HepG2 (cell line): ENCODE results near the gene SIRT7. TPM values are rescaled to one million over a fixed set of nuclear protein-coding genes. Genes with fewer than 3 reads are reported as not detected.

Experiments used
- ATAC-seq: fragments of 200-7000 bp; cut with Tn5 transposase; 3 replicates; pipeline ENCODE4 v1.9.1; 2020; ENCODE audit warnings: mild to moderate bottlenecking, moderate library complexity
- BruUV-seq: library from RNA; stranded (reverse); fragments of 400-500 nt; replicated peaks from 2 replicates; lab custom pipeline; 2021; lab: Mats Ljungman, UMichigan
- CTCF ChIA-PET: fragments of 300-600 bp; formaldehyde crosslinking; extraction: SDS; loops from one replicate; lab custom pipeline; 2021; ENCODE audit warnings: low total read pairs, inconsistent platforms, low intra/inter-chr PET ratio; lab: Yijun Ruan, JAX
- POLR2A ChIA-PET: fragments of 350-600 bp; sonication (Branson Sonifier 250); formaldehyde crosslinking; loops from one replicate; lab custom pipeline; 2020; ENCODE audit warnings: antibody characterized with exemption, inconsistent platforms; lab: Yijun Ruan, JAX
- DNase-seq: peaks from one replicate; pipeline ENCODE4 v3.0.0-alpha.2; 2015; ENCODE audit warnings: low spot score
- FAIRE-seq: peaks from 3 replicates; lab custom pipeline; 2011; peaks lifted over from hg19 to GRCh38; lab: Jason Lieb, UNC
- H2AFZ ChIP-seq: one replicate; pipeline ENCODE4 v1.6.1; 2011; ENCODE audit warnings: low read length, inconsistent platforms
- H3K27ac ChIP-seq: fragments of 300-600 bp; 3 replicates; pipeline ENCODE4 v1.8.0; 2011; ENCODE audit warnings: mixed run types, mild to moderate bottlenecking, mixed read lengths, low read length, inconsistent platforms; ENCODE audit not compliant: insufficient read depth; ENCODE audit errors: extremely low read length
- H3K27me3 ChIP-seq, 2 experiments: fragments of 200-600 bp in 1 of 2; 2 replicates in 1 of 2; 3 replicates in 1 of 2; pipeline versions ENCODE4 v1.6.0 to v1.8.0; 2011; ENCODE audit warnings: low read length in 2 of 2, mild to moderate bottlenecking in 2 of 2, moderate library complexity in 2 of 2, inconsistent platforms in 1 of 2; ENCODE audit not compliant: insufficient read depth in 2 of 2, control insufficient read depth in 1 of 2
- H3K36me3 ChIP-seq, 2 experiments: fragments of 200-600 bp in 1 of 2; replicated peaks in 1 of 2; 2 replicates in 1 of 2; 3 replicates in 1 of 2; pipeline versions ENCODE4 v1.5.1 to v1.8.0; 2011; ENCODE audit warnings: low read length in 2 of 2, inconsistent platforms in 1 of 2; ENCODE audit not compliant: insufficient read depth in 2 of 2, control insufficient read depth in 1 of 2
- H3K4me1 ChIP-seq: 2 replicates; pipeline ENCODE4 v1.5.1; 2012; ENCODE audit warnings: low read length, inconsistent platforms; ENCODE audit not compliant: insufficient read depth
- H3K4me2 ChIP-seq: 2 replicates; pipeline ENCODE4 v1.6.0; 2011; ENCODE audit warnings: low read depth, low read length, inconsistent platforms
- H3K4me3 ChIP-seq, 3 experiments: fragments of 200-600 bp in 1 of 3; sonication (generic), shearing (Covaris generic) in 1 of 3; replicated peaks in 1 of 3; 2 replicates each; pipeline ENCODE4 v1.5.1; 2011 to 2016; ENCODE audit warnings: low read length in 3 of 3, inconsistent platforms in 2 of 3, low read depth in 2 of 3, mild to moderate bottlenecking in 2 of 3, control low read depth in 1 of 3, mixed read lengths in 1 of 3; ENCODE audit not compliant: insufficient read depth in 1 of 3
- H3K79me2 ChIP-seq: one replicate; pipeline ENCODE4 v1.6.1; 2011; ENCODE audit warnings: low read length, inconsistent platforms; ENCODE audit not compliant: insufficient read depth
- H3K9ac ChIP-seq: 2 replicates; pipeline ENCODE4 v1.6.0; 2011; ENCODE audit warnings: mild to moderate bottlenecking, low read depth, low read length, inconsistent platforms; ENCODE audit not compliant: insufficient read depth
- H3K9me3 ChIP-seq: 2 replicates; pipeline ENCODE4 v1.5.1; 2012; ENCODE audit warnings: mild to moderate bottlenecking, low read length
- H4K20me1 ChIP-seq: 2 replicates; pipeline ENCODE4 v1.6.0; 2011; ENCODE audit warnings: inconsistent platforms, mild to moderate bottlenecking, low read length, moderate library complexity; ENCODE audit not compliant: insufficient read depth
- ADNP ChIP-seq: sonication (generic); formaldehyde crosslinking; IDR thresholded peaks from 2 replicates; pipeline ENCODE4 v1.4.0; 2020; ENCODE audit warnings: missing genetic modification reagents
- AGO2 ChIP-seq: fragments of 200-400 bp; formaldehyde crosslinking; optimal IDR thresholded peaks from 2 replicates; pipeline ENCODE3; 2017; ENCODE audit warnings: mild to moderate bottlenecking, low read depth, low read length, moderate library complexity
- CAMTA2 ChIP-seq: sonication (generic); formaldehyde crosslinking; IDR thresholded peaks from 2 replicates; pipeline ENCODE4 v1.4.0; 2020; ENCODE audit warnings: mild to moderate bottlenecking, missing genetic modification reagents, borderline replicate concordance
- ESRRA ChIP-seq: sonication (generic); formaldehyde crosslinking; IDR thresholded peaks from 2 replicates; pipeline ENCODE4 v1.5.1; 2020; ENCODE audit warnings: mild to moderate bottlenecking, low read depth, missing genetic modification reagents
- HNRNPL ChIP-seq: fragments of 200-400 bp; formaldehyde crosslinking; IDR thresholded peaks from 2 replicates; pipeline ENCODE4 v1.6.1; 2017; ENCODE audit warnings: mild to moderate bottlenecking, low read depth, low read length
- KDM5A ChIP-seq: fragments of 200-600 bp; sonication (generic); IDR thresholded peaks from 2 replicates; pipeline ENCODE4 v1.7.0; 2018; ENCODE audit warnings: antibody characterized with exemption, mild to moderate bottlenecking, low read length, borderline replicate concordance
- MTF2 ChIP-seq: sonication (generic); formaldehyde crosslinking; IDR thresholded peaks from 2 replicates; pipeline ENCODE4 v1.5.0; 2020; ENCODE audit warnings: missing genetic modification reagents, borderline replicate concordance
- RBFOX2 ChIP-seq: fragments of 200-400 bp; formaldehyde crosslinking; IDR thresholded peaks from 2 replicates; pipeline ENCODE4 v1.6.1; 2017; ENCODE audit warnings: low read depth, mild to moderate bottlenecking, low read length
- ZFAT ChIP-seq: sonication (generic); formaldehyde crosslinking; conservative IDR thresholded peaks from 2 replicates; pipeline ENCODE4 v1.8.1; 2023; ENCODE audit warnings: missing genetic modification reagents, inconsistent platforms
- ZNF17 ChIP-seq: sonication (generic); formaldehyde crosslinking; IDR thresholded peaks from 2 replicates; pipeline ENCODE4 v1.5.0; 2020; ENCODE audit warnings: mild to moderate bottlenecking, missing genetic modification reagents
- ZNF547 ChIP-seq: sonication (generic); formaldehyde crosslinking; IDR thresholded peaks from 2 replicates; pipeline ENCODE4 v1.5.1; 2020; ENCODE audit warnings: mild to moderate bottlenecking, missing genetic modification reagents
- ZNF580 ChIP-seq: IDR thresholded peaks from 2 replicates; pipeline ENCODE4 v1.6.1; 2016; ENCODE audit warnings: low read depth, borderline replicate concordance
- ZNF644 ChIP-seq: IDR thresholded peaks from 2 replicates; pipeline ENCODE4 v1.6.1; 2016; ENCODE audit warnings: low read depth
- ZNF737 ChIP-seq: sonication (generic); formaldehyde crosslinking; IDR thresholded peaks from 2 replicates; pipeline ENCODE4 v1.5.0; 2020; ENCODE audit warnings: missing genetic modification reagents, mild to moderate bottlenecking, borderline replicate concordance
- WGBS: methylation state at CpG from one replicate; pipeline ENCODE4 v1.1.6; 2017; ENCODE audit warnings: low lambda C conversion rate; 5-methylcytosine and 5-hydroxymethylcytosine counted together
- in situ Hi-C: cut with HindIII; loops from 2 replicates; pipeline ENCODE4 v1.10.0; 2017; ENCODE audit warnings: low pct_unique_long_range_greater_than_20kb; ENCODE audit not compliant: extremely low pct_ligation_motif_present
- intact Hi-C: fragments of 100-400 bp; cut with micrococcal nuclease; formaldehyde crosslinking; loops from one replicate; pipeline ENCODE4 v1.10.0; 2022; ENCODE audit not compliant: unreplicated experiment
- polyA plus RNA-seq, 8 experiments: library from polyadenylated mRNA; depleted of rRNA in 3 of 8; stranded (reverse) in 7 of 8; unstranded in 1 of 8; fragments of >200 nt; fragmentation: Illumina TruSeq in 4 of 8; extraction: Trizol in 4 of 8; gene quantifications; 2 replicates each; pipeline versions ENCODE4 v1.2.1 to v1.2.3, GENCODE V29; 2011 to 2016; ENCODE audit warnings: low read depth in 4 of 8, missing spikeins in 1 of 8, mixed read lengths in 1 of 8; ENCODE audit not compliant: insufficient read depth in 1 of 8
- total RNA-seq, 5 experiments: library from RNA; depleted of rRNA; stranded (reverse); fragments of >200 nt; fragmentation: Illumina TruSeq; extraction: Trizol; gene quantifications; 2 replicates each; pipeline ENCODE4 v1.2.3, GENCODE V29; 2016; ENCODE audit warnings: low read depth in 1 of 5
- TF ChIP-seq, protein P1 (sequence below): sonication (generic); formaldehyde crosslinking; IDR thresholded peaks from 2 replicates; pipeline ENCODE4 v1.4.0; 2020; ENCODE audit warnings: missing genetic modification reagents, low read depth, mild to moderate bottlenecking, borderline replicate concordance
- TF ChIP-seq, protein P2 (sequence below): sonication (generic); formaldehyde crosslinking; IDR thresholded peaks from 2 replicates; pipeline ENCODE4 v1.8.0; 2022; ENCODE audit warnings: mild to moderate bottlenecking, missing genetic modification reagents; ENCODE audit not compliant: insufficient replicate concordance
- TF ChIP-seq, protein P3 (sequence below): sonication (generic); formaldehyde crosslinking; IDR thresholded peaks from 2 replicates; pipeline ENCODE4 v1.5.1; 2020; ENCODE audit warnings: mild to moderate bottlenecking, missing genetic modification reagents, borderline replicate concordance

SIRT7 gene
- total and polyA plus RNA-seq, 2 of the 13 experiments (the other 11 are each of a cell fraction or from before 2014, with no cell fraction given), result 8.3 to 24.8 TPM

DNA sequence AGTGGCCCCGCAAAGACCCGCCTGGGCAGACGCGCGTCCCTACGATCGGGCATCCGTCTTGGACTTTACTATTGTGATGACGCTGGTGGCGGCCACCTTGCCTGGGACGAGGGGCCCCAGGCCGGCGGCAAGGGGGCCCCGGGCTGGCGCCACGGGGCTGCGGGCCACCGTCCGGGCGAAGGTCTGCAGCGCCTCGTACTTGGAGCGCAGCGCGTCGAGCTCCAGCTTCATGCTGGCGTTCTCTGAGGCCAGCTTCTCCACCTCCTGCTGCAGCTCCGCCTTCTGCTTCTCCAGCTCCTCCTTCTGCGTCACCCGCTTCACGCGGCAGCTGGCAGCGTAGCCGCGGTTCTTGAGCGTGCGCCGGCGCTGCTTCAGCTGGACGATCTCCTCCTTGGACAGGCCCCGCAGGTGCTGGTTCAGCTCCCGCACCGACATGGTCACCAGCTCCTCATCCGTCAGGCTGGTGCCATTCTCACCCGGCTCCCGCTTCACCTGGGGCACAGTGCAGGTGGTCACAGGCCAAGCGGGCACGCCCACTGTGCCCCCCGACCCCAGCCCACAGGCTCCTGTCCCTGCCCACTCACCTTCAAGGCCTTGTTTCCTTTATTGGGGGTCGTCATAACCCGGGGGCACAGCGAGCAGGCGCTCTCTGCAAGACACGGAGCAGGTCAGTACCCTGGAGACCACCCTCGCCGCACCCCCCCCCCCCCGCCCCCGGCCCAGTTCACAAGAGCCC is 4.8 kb upstream of the SIRT7 start:
- no peak overlapping the region for H3K4me2 ChIP-seq
- 97% methylated on average over 55 of the region's 58 CpGs for WGBS
- peaks cover 21 to 29% of the 10 kb centered on the region in 2 experiments for H3K36me3 ChIP-seq
- H3K4me3 ChIP-seq, result no peak overlapping the region
- no TSS peak for BruUV-seq
- H3K9ac ChIP-seq, result no peak overlapping the region
- no peak overlapping the region for H2AFZ ChIP-seq
- FAIRE-seq (no peak), DNase-seq (no peak), ATAC-seq (no peak)
- no peaks in the 10 kb centered on the region for H3K27me3 ChIP-seq
- ChIA-PET POLR2A (interaction anchor here (1.1 to 1.8 kb wide), 3 partner anchors 9 to 100 kb away, joined by 3 read pairs; partner anchors contain the start of gene LRRC45), CTCF (no interaction called here)
- H3K4me1 ChIP-seq, result peaks cover 42% of the 10 kb centered on the region
- H3K27ac ChIP-seq, result no peak overlapping the region
- peaks cover 28% of the 10 kb centered on the region for H4K20me1 ChIP-seq
- intact Hi-C loops (no loop called here), in situ Hi-C loops (no loop called here)
- H3K9me3 ChIP-seq, result no peaks in the 10 kb centered on the region
- peaks cover 70% of the 10 kb centered on the region for H3K79me2 ChIP-seq
- TF ChIP-seq ZNF737 (CRISPR knock-in tag), result no peak
- TF ChIP-seq HNRNPL, result peak; percentile 33; the same call in 1 of the 2 replicates
- TF ChIP-seq ZNF580, result no peak
- TF ChIP-seq, protein P1, sequence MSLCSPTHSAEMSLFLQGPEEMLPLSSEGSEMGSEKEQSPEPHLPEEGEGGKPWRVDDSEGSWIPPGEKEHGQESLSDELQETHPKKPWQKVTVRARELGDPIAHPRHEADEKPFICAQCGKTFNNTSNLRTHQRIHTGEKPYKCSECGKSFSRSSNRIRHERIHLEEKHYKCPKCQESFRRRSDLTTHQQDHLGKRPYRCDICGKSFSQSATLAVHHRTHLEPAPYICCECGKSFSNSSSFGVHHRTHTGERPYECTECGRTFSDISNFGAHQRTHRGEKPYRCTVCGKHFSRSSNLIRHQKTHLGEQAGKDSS, result no peak
- no peak for TF ChIP-seq CAMTA2 (CRISPR knock-in tag)
- TF ChIP-seq RBFOX2, result peak; percentile 55; the same call in 1 of the 2 replicates
- TF ChIP-seq, protein P2, sequence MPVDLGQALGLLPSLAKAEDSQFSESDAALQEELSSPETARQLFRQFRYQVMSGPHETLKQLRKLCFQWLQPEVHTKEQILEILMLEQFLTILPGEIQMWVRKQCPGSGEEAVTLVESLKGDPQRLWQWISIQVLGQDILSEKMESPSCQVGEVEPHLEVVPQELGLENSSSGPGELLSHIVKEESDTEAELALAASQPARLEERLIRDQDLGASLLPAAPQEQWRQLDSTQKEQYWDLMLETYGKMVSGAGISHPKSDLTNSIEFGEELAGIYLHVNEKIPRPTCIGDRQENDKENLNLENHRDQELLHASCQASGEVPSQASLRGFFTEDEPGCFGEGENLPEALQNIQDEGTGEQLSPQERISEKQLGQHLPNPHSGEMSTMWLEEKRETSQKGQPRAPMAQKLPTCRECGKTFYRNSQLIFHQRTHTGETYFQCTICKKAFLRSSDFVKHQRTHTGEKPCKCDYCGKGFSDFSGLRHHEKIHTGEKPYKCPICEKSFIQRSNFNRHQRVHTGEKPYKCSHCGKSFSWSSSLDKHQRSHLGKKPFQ (CRISPR knock-in tag), result no peak
- TF ChIP-seq MTF2 (CRISPR knock-in tag), result no peak
- no peak for TF ChIP-seq ADNP (CRISPR knock-in tag)
- TF ChIP-seq, protein P3, sequence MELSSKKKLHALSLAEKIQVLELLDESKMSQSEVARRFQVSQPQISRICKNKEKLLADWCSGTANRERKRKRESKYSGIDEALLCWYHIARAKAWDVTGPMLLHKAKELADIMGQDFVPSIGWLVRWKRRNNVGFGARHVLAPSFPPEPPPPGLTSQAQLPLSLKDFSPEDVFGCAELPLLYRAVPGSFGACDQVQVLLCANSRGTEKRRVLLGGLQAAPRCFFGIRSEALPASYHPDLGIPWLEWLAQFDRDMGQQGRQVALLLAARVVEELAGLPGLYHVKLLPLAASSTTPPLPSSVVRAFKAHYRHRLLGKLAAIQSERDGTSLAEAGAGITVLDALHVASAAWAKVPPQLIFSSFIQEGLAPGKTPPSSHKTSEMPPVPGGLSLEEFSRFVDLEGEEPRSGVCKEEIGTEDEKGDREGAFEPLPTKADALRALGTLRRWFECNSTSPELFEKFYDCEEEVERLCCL (CRISPR knock-in tag), result no peak
- no peak for TF ChIP-seq ZNF17
- TF ChIP-seq ZNF547, result no peak
- TF ChIP-seq ZNF644 (CRISPR knock-in tag), result no peak
- TF ChIP-seq KDM5A, result no peak
- no peak for TF ChIP-seq ZFAT
- TF ChIP-seq AGO2, result peak; percentile 64
- no peak for TF ChIP-seq ESRRA (CRISPR knock-in tag)
